Psoas muscle (tissue), 8 donors: ENCODE measurements around the gene ALOX15B. TPM values are rescaled to one million over a fixed set of nuclear protein-coding genes. Genes with fewer than 3 reads are reported as not detected.

Experiments used
- ATAC-seq, 4 donors: fragments of 200-7000 bp; cut with Tn5 transposase; one replicate each; pipeline ENCODE4 v1.9.1; 2020; ENCODE audit warnings: moderate library complexity in 3 of 4, mild to moderate bottlenecking in 2 of 4
- DNase-seq, 2 donors: peaks; one replicate each; pipeline ENCODE4 v3.0.0-alpha.2; 2020
- H3K27ac ChIP-seq: fragments of 200-600 bp; one replicate; pipeline ENCODE4 v1.8.0; 2022
- H3K27me3 ChIP-seq, 3 donors: fragments of 200-600 bp in 1 of 3; one replicate each; pipeline versions ENCODE4 v1.6.1 to v1.8.0; 2013 to 2022; ENCODE audit warnings: low read length in 2 of 3, mild to moderate bottlenecking in 2 of 3, moderate library complexity in 1 of 3; ENCODE audit not compliant: insufficient read depth in 3 of 3
- H3K36me3 ChIP-seq, 2 donors: fragments of 200-600 bp in 1 of 2; one replicate each; pipeline versions ENCODE4 v1.6.1 to v1.8.0; 2013 to 2022; ENCODE audit warnings: low read depth in 1 of 2, mild to moderate bottlenecking in 1 of 2, moderate library complexity in 1 of 2; ENCODE audit not compliant: insufficient read depth in 1 of 2
- H3K4me1 ChIP-seq: fragments of 200-600 bp; one replicate; pipeline ENCODE4 v1.8.0; 2022
- H3K4me3 ChIP-seq: fragments of 200-600 bp; one replicate; pipeline ENCODE4 v1.8.0; 2022; ENCODE audit warnings: mild to moderate bottlenecking
- H3K9me3 ChIP-seq: fragments of 200-600 bp; one replicate; pipeline ENCODE4 v1.8.0; 2022
- WGBS, 3 donors: extraction: QIAGEN DNeasy Blood & Tissue Kit; methylation state at CpG; one replicate each; pipeline versions ENCODE4 v1.1.6 to v1.1.7; 2013; 5-methylcytosine and 5-hydroxymethylcytosine counted together
- intact Hi-C, 2 donors: fragments of 100-400 bp; cut with DNase I; formaldehyde crosslinking; loops; one replicate each; pipeline versions ENCODE4 v1.11.0 to v1.14.2; 2022
- polyA plus RNA-seq, 3 donors: library from polyadenylated mRNA; stranded (reverse); fragments of 200-250 nt; gene quantifications; one replicate each; pipeline ENCODE4 v1.2.3, GENCODE V29; 2013
- total RNA-seq, 4 donors: library from RNA; stranded (reverse); fragmentation: NEBNext Ultra II Directional in 2 of 4; extraction: Animal tissue kit (Norgen Biotek cat#: 25700) in 2 of 4; gene quantifications; one replicate each; pipeline versions ENCODE4 v1.2.1 to v1.2.4, GENCODE V29; 2021 to 2023
- TF ChIP-seq, protein P1 (sequence below): fragments of 200-600 bp; IDR thresholded peaks from one replicate; pipeline ENCODE4 v1.8.0; 2022; ENCODE audit warnings: antibody characterized with exemption
- donor health status: healthy with polysubstance abuse.
- donor health status: DM: no; HTN: no; CAD: no; lungs with moderate emphysema.
- donor health status: Bipolar disorder and iron deficiency.
- donor health status: healthy.
- donor health status: DM: yes; HTN: yes; CAD: no.
- donor health status: DM: no; HTN: no; CAD: no.
- donor health status: DM: no; HTN: no; CAD: no.
- donor health status: DM: yes; HTN: yes; CAD: no.

Gene ALOX15B
- total and polyA plus RNA-seq, 7 donors, result 0.09 to 1.1 (median 0.32) TPM; not detected in 2

DNA sequence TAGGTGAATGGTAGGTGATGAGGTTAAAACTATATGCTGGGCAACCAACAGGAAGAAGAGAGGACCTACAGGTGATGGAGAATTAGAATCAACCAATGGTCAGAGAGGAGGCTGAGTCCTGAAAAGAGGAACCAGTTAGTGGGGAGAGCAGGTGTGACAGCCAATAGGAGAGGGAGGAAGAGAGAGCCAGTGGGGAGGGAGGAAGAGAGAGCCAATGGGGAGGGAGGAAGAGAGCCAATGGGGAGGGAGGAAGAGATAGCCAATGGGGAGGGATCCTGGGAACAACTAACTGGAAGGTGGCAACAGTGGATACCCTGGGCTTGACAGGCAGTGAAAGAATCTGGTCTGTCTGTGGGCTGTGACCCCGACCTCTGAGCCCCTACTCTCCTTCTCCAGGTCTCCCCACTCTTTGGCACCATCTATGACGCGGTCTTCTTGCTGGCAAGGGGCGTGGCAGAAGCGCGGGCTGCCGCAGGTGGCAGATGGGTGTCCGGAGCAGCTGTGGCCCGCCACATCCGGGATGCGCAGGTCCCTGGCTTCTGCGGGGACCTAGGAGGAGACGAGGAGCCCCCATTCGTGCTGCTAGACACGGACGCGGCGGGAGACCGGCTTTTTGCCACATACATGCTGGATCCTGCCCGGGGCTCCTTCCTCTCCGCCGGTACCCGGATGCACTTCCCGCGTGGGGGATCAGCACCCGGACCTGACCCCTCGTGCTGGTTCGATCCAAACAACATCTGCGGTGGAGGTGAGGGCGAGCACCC, 32.7 kb upstream of the ALOX15B start:
- intact Hi-C loops, result no loop called here
- TF ChIP-seq, protein P1, sequence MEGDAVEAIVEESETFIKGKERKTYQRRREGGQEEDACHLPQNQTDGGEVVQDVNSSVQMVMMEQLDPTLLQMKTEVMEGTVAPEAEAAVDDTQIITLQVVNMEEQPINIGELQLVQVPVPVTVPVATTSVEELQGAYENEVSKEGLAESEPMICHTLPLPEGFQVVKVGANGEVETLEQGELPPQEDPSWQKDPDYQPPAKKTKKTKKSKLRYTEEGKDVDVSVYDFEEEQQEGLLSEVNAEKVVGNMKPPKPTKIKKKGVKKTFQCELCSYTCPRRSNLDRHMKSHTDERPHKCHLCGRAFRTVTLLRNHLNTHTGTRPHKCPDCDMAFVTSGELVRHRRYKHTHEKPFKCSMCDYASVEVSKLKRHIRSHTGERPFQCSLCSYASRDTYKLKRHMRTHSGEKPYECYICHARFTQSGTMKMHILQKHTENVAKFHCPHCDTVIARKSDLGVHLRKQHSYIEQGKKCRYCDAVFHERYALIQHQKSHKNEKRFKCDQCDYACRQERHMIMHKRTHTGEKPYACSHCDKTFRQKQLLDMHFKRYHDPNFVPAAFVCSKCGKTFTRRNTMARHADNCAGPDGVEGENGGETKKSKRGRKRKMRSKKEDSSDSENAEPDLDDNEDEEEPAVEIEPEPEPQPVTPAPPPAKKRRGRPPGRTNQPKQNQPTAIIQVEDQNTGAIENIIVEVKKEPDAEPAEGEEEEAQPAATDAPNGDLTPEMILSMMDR, result no peak

DNA sequence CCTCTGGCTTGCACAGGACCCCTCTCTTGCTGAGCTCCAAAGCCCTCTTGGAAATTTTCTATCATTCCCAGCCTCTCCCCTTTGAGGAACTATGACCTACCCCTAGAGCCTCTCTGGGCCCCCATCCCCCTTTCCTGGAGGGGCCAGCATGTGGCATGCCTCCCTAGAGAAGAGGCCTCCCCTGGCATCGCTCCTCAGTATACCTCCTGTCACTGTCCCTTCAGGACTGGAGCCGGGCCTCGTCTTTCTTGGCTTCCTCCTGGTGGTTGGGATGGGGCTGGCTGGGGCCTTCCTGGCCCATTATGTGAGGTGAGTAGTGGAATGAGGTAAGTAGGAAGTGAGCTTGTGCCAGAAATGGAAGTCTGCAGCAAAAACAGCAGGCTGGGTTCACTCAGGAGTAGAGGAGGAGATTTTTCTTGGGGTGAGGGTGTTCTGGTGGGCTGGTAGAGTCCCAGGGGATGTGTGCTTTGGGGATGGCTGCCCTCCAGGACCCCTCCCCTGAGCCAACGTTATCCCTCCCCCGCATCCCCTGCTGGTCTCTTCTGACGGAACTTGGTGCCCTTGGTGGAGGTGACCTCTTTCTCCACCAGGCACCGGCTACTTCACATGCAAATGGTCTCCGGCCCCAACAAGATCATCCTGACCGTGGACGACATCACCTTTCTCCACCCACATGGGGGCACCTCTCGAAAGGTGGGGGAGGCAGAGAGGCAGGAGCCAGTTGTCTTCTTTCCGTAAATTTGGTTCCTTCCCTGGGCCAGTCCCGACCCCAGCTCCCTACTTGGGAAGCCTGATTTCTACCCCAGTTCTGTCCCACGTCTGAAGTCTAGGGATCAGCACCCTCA, 31.8 kb upstream of the ALOX15B start:
- H3K4me3 ChIP-seq, result no peak overlapping the region
- H3K27ac ChIP-seq, result no peak overlapping the region
- ATAC-seq, result no peak
- DNase-seq, result no peak
- H3K9me3 ChIP-seq, result no peaks in the 10 kb centered on the region
- H3K27me3 ChIP-seq, result peaks cover 0 to 38% (median 18%) of the 10 kb centered on the region in 3 donors
- no peaks in the 10 kb centered on the region for H3K36me3 ChIP-seq
- WGBS, 3 donors, result 68 to 70% (median 70%) methylated on average over 14 of the region's 14 CpGs
- H3K4me1 ChIP-seq, result peaks cover 4% of the 10 kb centered on the region
- intact Hi-C loops, result no loop called here
- TF ChIP-seq, protein P1, result no peak

More for the DNA sequence above, 32.7 kb upstream of the ALOX15B start:
- ATAC-seq, result no peak
- H3K4me3 ChIP-seq, result no peak overlapping the region
- DNase-seq, result no peak
- H3K27ac ChIP-seq, result no peak overlapping the region
- H3K4me1 ChIP-seq, result peaks cover 4% of the 10 kb centered on the region
- H3K27me3 ChIP-seq, result peaks cover 0 to 42% (median 20%) of the 10 kb centered on the region in 3 donors
- 90 to 96% (median 91%) methylated on average over 29 to 30 of the region's 30 CpGs for WGBS, 3 donors
- H3K36me3 ChIP-seq, result no peaks in the 10 kb centered on the region
- no peaks in the 10 kb centered on the region for H3K9me3 ChIP-seq

DNA sequence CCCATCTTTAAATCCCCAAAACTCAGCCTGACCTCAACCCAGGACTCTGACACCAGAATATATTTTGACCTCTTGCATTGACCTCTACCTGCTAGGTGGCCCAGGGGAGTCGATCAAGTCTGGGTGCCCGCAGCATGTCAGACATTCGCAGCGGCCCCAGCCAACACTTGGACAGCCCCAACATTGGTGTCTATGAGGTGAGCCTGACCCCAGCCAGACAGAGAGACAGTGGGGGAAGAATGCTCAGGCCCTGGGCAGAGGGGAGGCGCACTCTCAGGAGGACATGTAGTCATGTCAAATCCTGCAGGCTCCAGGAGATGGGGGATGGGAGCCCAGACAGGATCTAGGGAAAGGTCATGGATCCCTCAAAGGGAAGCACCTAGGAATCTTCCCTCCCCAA, 31.0 kb upstream of the ALOX15B start:
- 88 to 95% (median 94%) methylated on average over 5 of the region's 5 CpGs for WGBS, 3 donors
- Histone ChIP-seq H3K9me3 (no peaks in the 10 kb centered on the region), H3K4me1 (peaks cover 4% of the 10 kb centered on the region), H3K36me3 (no peaks in the 10 kb centered on the region), H3K27me3 (peaks cover 0 to 30% (median 11%) of the 10 kb centered on the region in 3 donors), H3K27ac (no peak overlapping the region), H3K4me3 (no peak overlapping the region)
- intact Hi-C loops, result no loop called here
- ATAC-seq, result no peak
- no peak for DNase-seq
- TF ChIP-seq, protein P1, result no peak

DNA sequence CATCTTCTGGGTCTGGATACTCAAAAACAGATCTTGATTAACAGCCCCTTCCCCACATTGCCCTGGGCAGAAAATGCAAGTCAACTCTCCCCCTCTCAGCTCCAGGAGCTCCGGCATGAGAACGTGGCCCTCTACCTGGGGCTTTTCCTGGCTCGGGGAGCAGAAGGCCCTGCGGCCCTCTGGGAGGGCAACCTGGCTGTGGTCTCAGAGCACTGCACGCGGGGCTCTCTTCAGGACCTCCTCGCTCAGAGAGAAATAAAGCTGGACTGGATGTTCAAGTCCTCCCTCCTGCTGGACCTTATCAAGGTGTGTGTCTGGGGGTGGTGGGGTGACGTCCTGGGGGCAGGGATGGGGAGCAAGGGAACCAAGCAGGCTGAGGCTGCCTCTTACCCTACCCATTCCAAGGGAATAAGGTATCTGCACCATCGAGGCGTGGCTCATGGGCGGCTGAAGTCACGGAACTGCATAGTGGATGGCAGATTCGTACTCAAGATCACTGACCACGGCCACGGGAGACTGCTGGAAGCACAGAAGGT, 26.7 kb upstream of the ALOX15B start:
- Histone ChIP-seq H3K27me3 (peaks cover 0 to 28% (median 8%) of the 10 kb centered on the region in 3 donors), H3K4me3 (no peak overlapping the region), H3K27ac (no peak overlapping the region), H3K9me3 (no peaks in the 10 kb centered on the region), H3K36me3 (no peaks in the 10 kb centered on the region), H3K4me1 (peaks cover 5% of the 10 kb centered on the region)
- no peak for DNase-seq
- TF ChIP-seq, protein P1, result no peak
- ATAC-seq, result no peak
- intact Hi-C loops, result no loop called here
- 84 to 86% (median 85%) methylated on average over 15 of the region's 15 CpGs for WGBS, 3 donors
